DOHH2 (cell line): ENCODE results near the gene NR5A2.

Source experiments
- H3F3A ChIP-seq: fragments of 200-600 bp; sonication (generic), shearing (Covaris generic); 2 replicates; pipeline ENCODE4 v1.6.0; 2016; ENCODE audit warnings: antibody characterized with exemption, mild to moderate bottlenecking; ENCODE audit not compliant: control insufficient read depth, insufficient read depth
- H3K27ac ChIP-seq: fragments of 200-600 bp; sonication (generic); 2 replicates; pipeline ENCODE4 v1.5.1; 2014; ENCODE audit warnings: low read depth, mild to moderate bottlenecking, low read length, moderate library complexity
- H3K27me3 ChIP-seq: fragments of 200-600 bp; sonication (generic); 2 replicates; pipeline ENCODE4 v1.6.1; 2014; ENCODE audit warnings: mild to moderate bottlenecking, low read length, mixed read lengths; ENCODE audit not compliant: control insufficient read depth
- H3K36me3 ChIP-seq: fragments of 200-600 bp; sonication (generic); 2 replicates; pipeline ENCODE4 v1.6.1; 2014; ENCODE audit warnings: mild to moderate bottlenecking, low read length, moderate library complexity, mixed read lengths; ENCODE audit not compliant: control insufficient read depth
- H3K4me1 ChIP-seq: fragments of 200-600 bp; sonication (generic); 2 replicates; pipeline ENCODE4 v1.6.1; 2014; ENCODE audit warnings: mild to moderate bottlenecking, low read length, mixed read lengths; ENCODE audit not compliant: control insufficient read depth
- H3K4me2 ChIP-seq: fragments of 200-600 bp; sonication (generic); 2 replicates; pipeline ENCODE4 v1.6.0; 2014; ENCODE audit warnings: mild to moderate bottlenecking, low read length, moderate library complexity
- H3K4me3 ChIP-seq: fragments of 200-600 bp; sonication (generic); 2 replicates; pipeline ENCODE4 v1.5.1; 2014; ENCODE audit warnings: mild to moderate bottlenecking, low read length, mixed read lengths
- H3K79me2 ChIP-seq: fragments of 200-600 bp; sonication (generic); 2 replicates; pipeline ENCODE4 v1.6.1; 2014; ENCODE audit warnings: mild to moderate bottlenecking, low read length, mixed read lengths; ENCODE audit not compliant: control insufficient read depth
- H3K9me2 ChIP-seq: fragments of 200-600 bp; sonication (generic); replicated peaks from 2 replicates; pipeline ENCODE4 v1.6.1; 2014; ENCODE audit warnings: mild to moderate bottlenecking, low read length, mixed read lengths; ENCODE audit not compliant: control insufficient read depth
- H3K9me3 ChIP-seq: fragments of 200-600 bp; sonication (generic); 2 replicates; pipeline ENCODE4 v1.6.1; 2014; ENCODE audit warnings: antibody characterized with exemption, low read length, mixed read lengths; ENCODE audit not compliant: control insufficient read depth, insufficient read depth
- H4K20me1 ChIP-seq: fragments of 200-600 bp; sonication (generic); 2 replicates; pipeline ENCODE4 v1.6.0; 2014; ENCODE audit warnings: low read depth, mild to moderate bottlenecking, antibody characterized with exemption, low read length, moderate library complexity; ENCODE audit not compliant: control insufficient read depth, insufficient read depth
- CTCF ChIP-seq: fragments of 200-600 bp; sonication (generic); IDR thresholded peaks from one replicate; pipeline ENCODE4 v1.5.1; 2014; ENCODE audit warnings: antibody characterized with exemption, mild to moderate bottlenecking, low read depth, low read length; ENCODE audit not compliant: poor library complexity, severe bottlenecking
- EZH2phosphoT487 ChIP-seq: fragments of 200-600 bp; sonication (generic); IDR thresholded peaks from 2 replicates; pipeline ENCODE4 v1.6.1; 2017; ENCODE audit warnings: borderline replicate concordance, mild to moderate bottlenecking, antibody characterized with exemption, low read length, moderate library complexity, mixed read lengths

NR5A2 gene

GRCh38 chr1:200128081-200128480 lies 100.6 kb downstream of the NR5A2 start:
- Histone ChIP-seq H3K27me3 (no peaks in the 10 kb centered on the region), H3K4me2 (no peak overlapping the region), H3K9me3 (no peaks in the 10 kb centered on the region), H3F3A (no peaks in the 10 kb centered on the region), H3K27ac (no peak overlapping the region), H3K4me3 (no peak overlapping the region), H3K79me2 (no peaks in the 10 kb centered on the region), H3K4me1 (peaks cover 21% of the 10 kb centered on the region), H4K20me1 (no peaks in the 10 kb centered on the region), H3K36me3 (no peaks in the 10 kb centered on the region), H3K9me2 (no peaks in the 10 kb centered on the region)
- TF ChIP-seq EZH2phosphoT487 (no peak), CTCF (no peak)

GRCh38 chr1:200128944-200129879 lies 101.7 kb downstream of the NR5A2 start:
- TF ChIP-seq CTCF = no peak
- no peak for TF ChIP-seq EZH2phosphoT487
- Histone ChIP-seq H3K4me3 (no peak overlapping the region), H3K79me2 (no peaks in the 10 kb centered on the region), H3K9me3 (no peaks in the 10 kb centered on the region), H3K4me2 (peak overlapping the region; percentile 8; the same call in 1 of the 2 replicates), H3K9me2 (no peaks in the 10 kb centered on the region), H3K27ac (no peak overlapping the region), H3K36me3 (no peaks in the 10 kb centered on the region), H3K27me3 (no peaks in the 10 kb centered on the region), H3F3A (no peaks in the 10 kb centered on the region), H4K20me1 (no peaks in the 10 kb centered on the region), H3K4me1 (peaks cover 21% of the 10 kb centered on the region)

GRCh38 chr1:200130552-200130951 lies 103.0 kb downstream of the NR5A2 start:
- no peak overlapping the region for H3K27ac ChIP-seq
- H3K27me3 ChIP-seq = no peaks in the 10 kb centered on the region
- no peaks in the 10 kb centered on the region for H3F3A ChIP-seq
- no peaks in the 10 kb centered on the region for H4K20me1 ChIP-seq
- H3K4me1 ChIP-seq = peaks cover 21% of the 10 kb centered on the region
- no peak for TF ChIP-seq EZH2phosphoT487
- no peak for TF ChIP-seq CTCF
- no peak overlapping the region for H3K4me2 ChIP-seq
- H3K36me3 ChIP-seq = no peaks in the 10 kb centered on the region
- no peaks in the 10 kb centered on the region for H3K79me2 ChIP-seq
- H3K4me3 ChIP-seq = no peak overlapping the region
- H3K9me3 ChIP-seq = no peaks in the 10 kb centered on the region
- H3K9me2 ChIP-seq = no peaks in the 10 kb centered on the region
